Sigmoid colon (tissue), 7 donors: Measurements from ENCODE around the gene CENPU. TPM values are rescaled to one million over a fixed set of nuclear protein-coding genes. Genes with fewer than 3 reads are reported as not detected.
"Not testable (repeated sequence)": the region's sequence is repeated elsewhere in the genome, so short reads cannot be mapped to it uniquely, and the experiment has no call there.

Experiments
- DNase-seq: peaks from one replicate; pipeline ENCODE4 v3.0.0-alpha.2; 2019
- H3K27ac ChIP-seq, 4 donors: fragments of 200-600 bp; sonication (generic); one replicate each; pipeline ENCODE4 v1.5.1; 2016 to 2019; ENCODE audit warnings: mild to moderate bottlenecking in 1 of 4
- H3K27me3 ChIP-seq, 3 donors: fragments of 200-600 bp; sonication (generic); one replicate each; pipeline ENCODE4 v1.5.1; 2019; ENCODE audit warnings: mild to moderate bottlenecking in 1 of 3
- H3K36me3 ChIP-seq, 4 donors: fragments of 200-600 bp; sonication (generic); one replicate each; pipeline ENCODE4 v1.5.1; 2016 to 2019
- H3K4me1 ChIP-seq, 4 donors: fragments of 200-600 bp; sonication (generic); one replicate each; pipeline ENCODE4 v1.5.1; 2017 to 2019
- H3K4me3 ChIP-seq, 4 donors: fragments of 200-600 bp; sonication (generic); one replicate each; pipeline ENCODE4 v1.5.1; 2017 to 2019; ENCODE audit warnings: mild to moderate bottlenecking in 2 of 4, moderate library complexity in 1 of 4
- H3K9me3 ChIP-seq, 4 donors: fragments of 200-600 bp in 3 of 4; sonication (generic) in 3 of 4; one replicate each; pipeline versions ENCODE4 v1.5.1 to v1.6.1; 2013 to 2019
- EP300 ChIP-seq, 4 donors: sonication (generic); formaldehyde crosslinking; IDR thresholded peaks; one replicate each; pipeline ENCODE4 v1.6.1; 2017; ENCODE audit warnings: antibody characterized with exemption in 4 of 4
- POLR2A ChIP-seq, 2 donors: fragments of 450-650 bp; IDR thresholded peaks; one replicate each; pipeline ENCODE4 v1.6.1; 2016; ENCODE audit warnings: antibody characterized with exemption in 2 of 2, mild to moderate bottlenecking in 2 of 2, moderate library complexity in 2 of 2
- POLR2AphosphoS5 ChIP-seq, 4 donors: sonication (generic); formaldehyde crosslinking; IDR thresholded peaks; one replicate each; pipeline ENCODE4 v1.6.1; 2017; ENCODE audit warnings: antibody characterized with exemption in 4 of 4
- WGBS, 2 donors: extraction: QIAGEN DNeasy Blood & Tissue Kit; methylation state at CpG; one replicate each; pipeline ENCODE4 v1.1.7; 2013; 5-methylcytosine and 5-hydroxymethylcytosine counted together
- intact Hi-C: fragments of 100-400 bp; cut with DNase I; formaldehyde crosslinking; loops from one replicate; pipeline ENCODE4 v1.15.1; 2023
- polyA plus RNA-seq, 3 donors: library from polyadenylated mRNA; stranded (reverse); fragments of 200-250 nt; gene quantifications; one replicate each; pipeline ENCODE4 v1.2.3, GENCODE V29; 2013
- total RNA-seq, 4 donors: library from RNA; depleted of rRNA; stranded (reverse); fragments of >200 nt; gene quantifications; one replicate each; pipeline ENCODE4 v1.1.0, GENCODE V29; 2016
- TF ChIP-seq, protein P1 (sequence below), 4 experiments: fragments of 450-650 bp in 3 of 4; fragments of 200-600 bp in 1 of 4; IDR thresholded peaks; one replicate each; pipeline ENCODE4 v1.5.1; 2016 to 2019; ENCODE audit warnings: antibody characterized with exemption in 4 of 4, mild to moderate bottlenecking in 3 of 4, moderate library complexity in 2 of 4
- donor health status: healthy with polysubstance abuse.
- donor health status: Bipolar disorder and iron deficiency.
- donor health status: healthy.

Gene CENPU, protein sequence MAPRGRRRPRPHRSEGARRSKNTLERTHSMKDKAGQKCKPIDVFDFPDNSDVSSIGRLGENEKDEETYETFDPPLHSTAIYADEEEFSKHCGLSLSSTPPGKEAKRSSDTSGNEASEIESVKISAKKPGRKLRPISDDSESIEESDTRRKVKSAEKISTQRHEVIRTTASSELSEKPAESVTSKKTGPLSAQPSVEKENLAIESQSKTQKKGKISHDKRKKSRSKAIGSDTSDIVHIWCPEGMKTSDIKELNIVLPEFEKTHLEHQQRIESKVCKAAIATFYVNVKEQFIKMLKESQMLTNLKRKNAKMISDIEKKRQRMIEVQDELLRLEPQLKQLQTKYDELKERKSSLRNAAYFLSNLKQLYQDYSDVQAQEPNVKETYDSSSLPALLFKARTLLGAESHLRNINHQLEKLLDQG
- total RNA-seq = 1 to 10 TPM in 2 of 4 donors, under 1 TPM in 1, not detected in 1; 0.95 to 1.4 (median 1.3) TPM
- 10 to 100 TPM in 1 of 3 donors, 1 to 10 TPM in 2; 4.2 to 14.4 (median 5.1) TPM for polyA plus RNA-seq

DNA sequence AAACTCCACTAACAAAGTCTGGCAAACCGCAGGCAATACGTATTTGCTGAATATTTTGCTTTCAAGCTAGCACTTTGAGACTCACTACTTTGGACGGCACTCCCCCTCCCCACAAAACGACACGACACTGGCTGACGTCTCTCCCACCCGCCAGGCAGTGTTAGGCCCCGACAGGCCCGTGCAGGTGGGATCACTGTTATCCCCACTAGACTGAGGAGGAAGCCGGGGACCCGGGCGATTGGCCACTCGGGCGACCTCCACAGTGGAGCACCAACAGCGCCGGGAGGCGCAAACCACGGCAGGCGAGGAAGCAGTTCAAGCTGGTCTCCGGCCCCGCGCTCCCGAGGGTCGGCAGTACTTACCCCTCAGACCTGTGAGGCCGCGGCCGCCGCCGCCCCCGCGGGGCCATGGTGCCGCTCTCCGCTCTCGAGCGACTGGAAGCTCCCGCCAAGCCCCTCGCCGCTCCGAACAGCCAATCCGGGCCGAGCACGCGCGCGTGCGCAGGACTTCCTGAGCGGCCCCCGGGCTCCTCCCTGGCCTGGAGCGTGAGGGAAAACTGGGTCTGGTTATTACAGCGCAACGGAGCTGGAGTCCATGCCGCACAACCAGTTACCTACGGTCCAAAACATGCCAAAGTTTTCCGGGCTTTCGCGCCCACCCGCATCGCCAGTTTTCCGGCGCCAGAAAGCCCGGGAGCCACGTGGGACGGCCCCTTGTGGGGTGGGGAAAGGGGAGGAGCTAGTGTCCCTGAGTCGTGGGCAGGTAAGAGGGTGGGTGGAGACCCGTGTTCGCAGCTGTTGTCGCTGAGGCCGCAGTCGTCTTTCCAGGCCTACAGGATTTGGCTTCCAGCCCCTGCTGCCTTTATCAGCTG is at the start of gene CENPU:
CENPU (minus strand) TSS at position 443 of the 871 bp plus-strand sequence; CDS start at position 409, 34 bp downstream.
- H3K4me1 ChIP-seq = peaks cover 3 to 17% (median 11%) of the 10 kb centered on the region in 4 donors
- H3K27ac ChIP-seq = peak within 1 kb of the TSS; percentile 63 to 72 (median 68)
- H3K4me3 ChIP-seq = peak within 1 kb of the TSS; percentile 32 to 74 (median 58)
- intact Hi-C loops = loop anchor here (2.0 kb wide), 2 partner anchors 85 to 93 kb away; partner anchors contain the start of genes CASP3 and PRIMPOL
- H3K27me3 ChIP-seq = no peaks in the 10 kb centered on the region
- H3K36me3 ChIP-seq = no peaks in the 10 kb centered on the region
- peak; percentile 97 for DNase-seq
- H3K9me3 ChIP-seq = no peaks in the 10 kb centered on the region
- WGBS, 2 donors = 0% methylated on average over 69 of the region's 69 CpGs
- TF ChIP-seq EP300 (IDR thresholded peaks at IDR 0.05) (peak in 1 of 4 donors; percentile 62), POLR2AphosphoS5 (IDR thresholded peaks at IDR 0.05) (peak; percentile 19 to 82 (median 69))
- TF ChIP-seq, protein P1, sequence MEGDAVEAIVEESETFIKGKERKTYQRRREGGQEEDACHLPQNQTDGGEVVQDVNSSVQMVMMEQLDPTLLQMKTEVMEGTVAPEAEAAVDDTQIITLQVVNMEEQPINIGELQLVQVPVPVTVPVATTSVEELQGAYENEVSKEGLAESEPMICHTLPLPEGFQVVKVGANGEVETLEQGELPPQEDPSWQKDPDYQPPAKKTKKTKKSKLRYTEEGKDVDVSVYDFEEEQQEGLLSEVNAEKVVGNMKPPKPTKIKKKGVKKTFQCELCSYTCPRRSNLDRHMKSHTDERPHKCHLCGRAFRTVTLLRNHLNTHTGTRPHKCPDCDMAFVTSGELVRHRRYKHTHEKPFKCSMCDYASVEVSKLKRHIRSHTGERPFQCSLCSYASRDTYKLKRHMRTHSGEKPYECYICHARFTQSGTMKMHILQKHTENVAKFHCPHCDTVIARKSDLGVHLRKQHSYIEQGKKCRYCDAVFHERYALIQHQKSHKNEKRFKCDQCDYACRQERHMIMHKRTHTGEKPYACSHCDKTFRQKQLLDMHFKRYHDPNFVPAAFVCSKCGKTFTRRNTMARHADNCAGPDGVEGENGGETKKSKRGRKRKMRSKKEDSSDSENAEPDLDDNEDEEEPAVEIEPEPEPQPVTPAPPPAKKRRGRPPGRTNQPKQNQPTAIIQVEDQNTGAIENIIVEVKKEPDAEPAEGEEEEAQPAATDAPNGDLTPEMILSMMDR (IDR thresholded peaks at IDR 0.05) = no peak

DNA sequence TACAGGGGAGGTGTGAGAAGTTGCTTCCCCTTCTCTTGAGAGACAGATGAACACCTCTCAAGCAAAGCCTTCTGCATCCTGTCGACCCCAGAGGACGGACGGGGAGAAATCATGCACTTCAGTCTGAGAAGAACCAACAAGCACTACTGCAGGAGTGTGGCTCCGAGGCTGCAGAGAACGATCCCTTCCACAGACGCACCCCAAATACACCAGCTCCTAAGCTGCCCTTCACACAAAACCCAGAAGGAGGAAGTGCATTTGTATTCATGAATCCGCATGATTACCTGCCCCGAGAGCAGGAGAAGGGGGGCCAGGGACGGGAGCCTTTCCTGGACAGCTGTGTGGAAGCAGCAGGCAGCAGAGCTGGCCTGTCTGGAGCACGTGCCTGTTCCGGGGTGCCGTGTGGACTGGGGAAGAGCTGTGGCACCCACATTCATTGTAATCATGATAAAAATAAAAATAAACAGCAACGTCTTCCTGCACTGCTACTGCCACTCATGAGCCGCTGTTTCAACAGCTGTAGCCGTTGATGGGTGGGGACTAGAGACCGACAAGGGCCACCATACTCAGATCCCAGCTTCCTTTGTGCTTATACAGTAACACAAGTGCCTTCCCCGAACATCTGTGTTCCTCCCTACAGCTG is 49.0 kb upstream of the CENPU start:
- H3K27me3 ChIP-seq = no peaks in the 10 kb centered on the region
- H3K4me1 ChIP-seq = no peaks in the 10 kb centered on the region
- H3K36me3 ChIP-seq = peaks cover 0 to 75% (median 14%) of the 10 kb centered on the region in 4 donors
- no peak overlapping the region for H3K4me3 ChIP-seq
- no peak overlapping the region for H3K27ac ChIP-seq
- 40 to 74% methylated on average over 17 of the region's 17 CpGs for WGBS, 2 donors
- DNase-seq = no peak
- intact Hi-C loops = no loop called here
- TF ChIP-seq, protein P1 (IDR thresholded peaks at IDR 0.05) = no peak
- TF ChIP-seq POLR2AphosphoS5 (IDR thresholded peaks at IDR 0.05) (no peak), EP300 (IDR thresholded peaks at IDR 0.05) (no peak), POLR2A (IDR thresholded peaks at IDR 0.05) (no peak)
- no peaks in the 10 kb centered on the region for H3K9me3 ChIP-seq

DNA sequence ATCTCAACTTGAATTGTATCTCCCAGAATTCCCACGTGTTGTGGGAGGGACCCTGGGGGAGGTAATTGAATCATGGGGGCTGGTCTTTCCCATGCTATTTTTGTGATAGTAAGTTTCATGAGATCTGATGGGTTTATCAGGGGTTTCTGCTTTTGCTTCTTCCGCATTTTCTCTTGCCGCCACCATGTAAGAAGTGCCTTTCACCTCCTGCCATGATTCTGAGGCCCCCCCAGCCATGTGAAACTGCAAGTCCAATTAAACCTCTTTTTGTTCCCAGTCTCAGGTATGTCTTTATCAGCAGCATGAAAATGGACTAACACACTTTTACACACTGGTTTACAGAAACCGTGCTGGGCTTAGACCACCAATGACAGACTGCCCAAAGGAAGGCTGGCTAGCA is 45.3 kb upstream of the CENPU start:
- peaks cover 0 to 79% (median 6%) of the 10 kb centered on the region in 4 donors for H3K36me3 ChIP-seq
- H3K27me3 ChIP-seq, intact Hi-C loops, H3K4me1 ChIP-seq, DNase-seq, H3K4me3 ChIP-seq, H3K9me3 ChIP-seq, H3K27ac ChIP-seq: not testable (repeated sequence)
- 96 to 97% methylated on average over 4 of the region's 4 CpGs for WGBS, 2 donors

DNA sequence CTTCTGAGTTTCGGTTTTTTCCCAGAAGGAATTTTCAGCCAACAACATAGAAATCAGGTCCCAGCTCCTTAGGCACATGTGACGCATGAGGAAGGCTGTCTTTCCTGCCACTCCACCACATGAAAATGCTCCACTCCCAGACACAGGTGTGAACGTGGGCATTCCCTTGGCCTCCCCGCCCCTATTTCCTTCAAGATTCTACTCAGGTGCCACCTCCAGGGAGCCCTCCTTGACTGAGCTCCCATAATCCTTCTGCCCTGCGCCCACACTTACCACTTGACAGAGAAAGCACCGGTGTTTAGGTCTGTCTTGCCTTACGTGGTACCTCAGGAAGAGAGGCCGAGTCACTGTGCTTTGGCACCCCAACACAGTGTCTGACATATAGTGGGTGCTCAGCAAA is 44.4 kb upstream of the CENPU start:
- Histone ChIP-seq H3K9me3 (no peaks in the 10 kb centered on the region), H3K36me3 (peaks cover 0 to 76% (median 5%) of the 10 kb centered on the region in 4 donors), H3K4me3 (no peak overlapping the region), H3K4me1 (no peaks in the 10 kb centered on the region), H3K27ac (no peak overlapping the region), H3K27me3 (no peaks in the 10 kb centered on the region)
- no peak for DNase-seq
- intact Hi-C loops = no loop called here
- no peak for TF ChIP-seq POLR2A (IDR thresholded peaks at IDR 0.05)
- no peak for TF ChIP-seq EP300 (IDR thresholded peaks at IDR 0.05)
- TF ChIP-seq POLR2AphosphoS5 (IDR thresholded peaks at IDR 0.05) = peak in 1 of 4 donors; percentile 4
- TF ChIP-seq, protein P1 (IDR thresholded peaks at IDR 0.05) = no peak
- WGBS, 2 donors = 82% methylated on average over 8 of the region's 8 CpGs
